Parathyroid adenoma (tissue), 2 donors: ENCODE results near the gene ZNF879.

Source experiments
- H2AFZ ChIP-seq: fragments of 300-600 bp; sonication (generic); one replicate; pipeline ENCODE4 v1.7.0; 2017; ENCODE audit warnings: antibody characterized with exemption, mild to moderate bottlenecking
- H3K27ac ChIP-seq: fragments of 300-600 bp; sonication (generic); one replicate; pipeline ENCODE4 v1.7.0; 2017
- H3K27me3 ChIP-seq: fragments of 300-600 bp; sonication (generic); one replicate; pipeline ENCODE4 v1.7.0; 2017; ENCODE audit warnings: low read length; ENCODE audit not compliant: control insufficient read depth, insufficient read depth
- H3K36me3 ChIP-seq: fragments of 300-600 bp; sonication (generic); one replicate; pipeline ENCODE4 v1.7.0; 2017; ENCODE audit warnings: low read length; ENCODE audit not compliant: control insufficient read depth, insufficient read depth
- H3K4me1 ChIP-seq: fragments of 300-600 bp; sonication (generic); one replicate; pipeline ENCODE4 v1.7.0; 2017; ENCODE audit warnings: control low read depth
- H3K4me2 ChIP-seq: fragments of 300-600 bp; sonication (generic); one replicate; pipeline ENCODE4 v1.7.0; 2017; ENCODE audit warnings: low read length
- H3K4me3 ChIP-seq: fragments of 300-600 bp; sonication (generic); one replicate; pipeline ENCODE4 v1.7.0; 2017; ENCODE audit warnings: low read depth, low read length
- H3K79me2 ChIP-seq: fragments of 300-600 bp; sonication (generic); one replicate; pipeline ENCODE4 v1.7.0; 2017; ENCODE audit warnings: control low read depth
- H3K9ac ChIP-seq: fragments of 300-600 bp; sonication (generic); one replicate; pipeline ENCODE4 v1.7.0; 2017; ENCODE audit warnings: mild to moderate bottlenecking
- H3K9me3 ChIP-seq: fragments of 300-600 bp; sonication (generic); one replicate; pipeline ENCODE4 v1.7.0; 2017; ENCODE audit warnings: low read length; ENCODE audit not compliant: control insufficient read depth
- CTCF ChIP-seq: fragments of 300-600 bp; sonication (generic); IDR thresholded peaks from one replicate; pipeline ENCODE4 v1.7.0; 2017; ENCODE audit warnings: antibody characterized with exemption, mild to moderate bottlenecking
- donor health status: primary hyperparathyroidism.

The ZNF879 gene

GRCh38 chr5:179079165-179079987, 55.8 kb downstream of the ZNF879 start:
- H3K36me3 ChIP-seq, result peaks cover 30% of the 10 kb centered on the region
- no peak for TF ChIP-seq CTCF
- no peak overlapping the region for H3K27ac ChIP-seq
- no peak overlapping the region for H3K4me2 ChIP-seq
- no peak overlapping the region for H3K4me3 ChIP-seq
- H3K4me1 ChIP-seq, result no peaks in the 10 kb centered on the region
- H2AFZ ChIP-seq, result no peak overlapping the region
- H3K9me3 ChIP-seq, result peaks cover 13% of the 10 kb centered on the region
- no peaks in the 10 kb centered on the region for H3K27me3 ChIP-seq
- H3K9ac ChIP-seq, result no peak overlapping the region
- no peaks in the 10 kb centered on the region for H3K79me2 ChIP-seq

- no peak for TF ChIP-seq CTCF
- Histone ChIP-seq H3K4me2 (no peak overlapping the region), H3K79me2 (no peaks in the 10 kb centered on the region), H3K9me3 (peaks cover 13% of the 10 kb centered on the region), H3K9ac (no peak overlapping the region), H3K27me3 (no peaks in the 10 kb centered on the region), H3K4me1 (no peaks in the 10 kb centered on the region), H3K4me3 (no peak overlapping the region), H2AFZ (no peak overlapping the region), H3K27ac (no peak overlapping the region), H3K36me3 (peaks cover 30% of the 10 kb centered on the region)
Measured at GRCh38 chr5:179080724-179081123, 57.1 kb downstream of the ZNF879 start.
